ENCODE data around the gene ANXA6.

Gene ANXA6

GRCh38 chr5:151151793-151152192 is 5.8 kb downstream of the ANXA6 start:
- DNase-seq: peak; percentile 73

GRCh38 chr5:151151263-151151660 is 6.3 kb downstream of the ANXA6 start:
- DNase-seq: no peak

- peak; percentile 87 for DNase-seq
Observed at GRCh38 chr5:151150471-151151262, 6.9 kb downstream of the ANXA6 start.

DNA sequence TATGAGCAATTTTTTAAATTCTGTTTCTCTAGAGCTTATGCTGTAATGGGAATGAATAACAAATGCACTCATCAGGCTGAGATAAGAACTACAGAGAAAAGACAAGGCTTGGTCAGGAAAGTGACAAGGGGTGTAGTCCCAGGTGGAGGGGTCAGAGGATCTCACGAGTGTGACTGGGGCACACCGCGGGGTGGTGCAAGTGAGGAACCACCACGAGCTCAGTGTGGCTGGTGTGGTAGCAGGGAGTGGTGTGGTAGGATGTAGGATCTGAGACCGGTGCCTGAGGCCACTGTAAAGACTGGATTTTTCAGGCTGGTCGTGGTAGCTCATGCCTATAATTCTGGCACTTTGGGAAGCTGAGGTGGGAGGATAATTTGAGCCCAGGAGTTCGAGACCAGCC is 9.0 kb downstream of the ANXA6 start:
- DNase-seq: no peak

DNA sequence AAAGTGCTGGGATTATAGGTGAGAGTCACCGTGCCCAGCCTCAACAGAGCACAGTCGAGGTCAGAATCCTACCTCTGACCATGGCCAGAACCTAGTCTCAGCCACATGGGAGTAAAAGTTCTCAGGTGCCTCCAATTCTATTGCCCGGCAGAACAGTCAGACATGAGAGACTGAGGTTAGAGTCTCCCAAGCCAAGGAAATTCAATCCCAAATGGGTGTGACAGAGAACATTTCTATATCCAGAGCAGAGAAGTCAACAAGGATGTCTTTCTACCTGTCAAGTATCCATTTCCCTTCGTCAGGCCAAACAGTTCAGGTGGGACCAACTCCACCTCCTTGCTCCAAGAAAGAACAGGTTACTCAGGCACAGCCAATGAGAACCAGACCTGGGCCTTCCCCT is 10.5 kb downstream of the ANXA6 start:
- no peak for DNase-seq

- DNase-seq: no peak
Observed at GRCh38 chr5:151146061-151146460, 11.5 kb downstream of the ANXA6 start.

DNA sequence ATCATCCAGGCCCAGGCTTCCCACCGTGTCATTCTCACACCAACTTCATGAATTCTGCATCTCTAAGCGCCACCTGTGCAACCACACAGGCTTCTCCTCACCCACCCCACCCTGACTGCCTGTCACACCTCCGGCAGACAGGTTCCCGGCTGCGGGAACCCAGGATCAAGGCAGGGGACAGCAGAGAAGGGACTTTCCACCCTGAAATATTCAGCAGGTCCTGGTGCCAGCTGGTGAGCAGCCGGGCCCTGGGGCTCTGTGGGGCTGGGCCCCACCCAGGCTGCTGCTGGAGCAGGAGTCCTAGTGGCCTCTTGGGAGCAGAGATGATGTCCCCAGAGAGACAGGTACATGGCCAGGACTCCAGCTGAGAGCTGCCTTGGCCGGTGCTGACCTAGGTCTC is 12.7 kb downstream of the ANXA6 start:
- no peak for DNase-seq

GRCh38 chr5:151144275-151144674 is 13.3 kb downstream of the ANXA6 start:
- DNase-seq: no peak

- DNase-seq: no peak
Observed at GRCh38 chr5:151143645-151144044, 13.9 kb downstream of the ANXA6 start.

DNA sequence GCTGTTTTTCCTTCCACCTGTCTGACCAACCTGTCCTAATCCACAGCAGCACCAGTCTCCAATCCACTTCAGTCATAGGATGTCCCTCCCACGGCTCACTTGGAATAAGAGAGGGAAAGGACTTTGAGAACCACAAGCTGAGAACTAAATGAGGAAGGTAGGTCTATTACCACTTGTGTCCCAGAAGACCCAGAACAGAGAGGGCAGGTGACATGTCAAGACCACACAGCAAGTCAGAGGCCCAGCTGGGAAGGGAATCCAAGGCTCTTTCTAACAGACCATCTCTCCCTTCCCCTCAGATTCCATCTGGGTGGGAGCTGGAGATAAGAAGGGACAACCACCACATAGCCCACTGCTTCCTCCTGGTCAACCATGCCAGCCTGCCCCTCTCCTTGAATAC is 14.6 kb downstream of the ANXA6 start:
- no peak for DNase-seq

- no peak for DNase-seq
Observed at GRCh38 chr5:151141535-151141934, 16.0 kb downstream of the ANXA6 start.

DNA sequence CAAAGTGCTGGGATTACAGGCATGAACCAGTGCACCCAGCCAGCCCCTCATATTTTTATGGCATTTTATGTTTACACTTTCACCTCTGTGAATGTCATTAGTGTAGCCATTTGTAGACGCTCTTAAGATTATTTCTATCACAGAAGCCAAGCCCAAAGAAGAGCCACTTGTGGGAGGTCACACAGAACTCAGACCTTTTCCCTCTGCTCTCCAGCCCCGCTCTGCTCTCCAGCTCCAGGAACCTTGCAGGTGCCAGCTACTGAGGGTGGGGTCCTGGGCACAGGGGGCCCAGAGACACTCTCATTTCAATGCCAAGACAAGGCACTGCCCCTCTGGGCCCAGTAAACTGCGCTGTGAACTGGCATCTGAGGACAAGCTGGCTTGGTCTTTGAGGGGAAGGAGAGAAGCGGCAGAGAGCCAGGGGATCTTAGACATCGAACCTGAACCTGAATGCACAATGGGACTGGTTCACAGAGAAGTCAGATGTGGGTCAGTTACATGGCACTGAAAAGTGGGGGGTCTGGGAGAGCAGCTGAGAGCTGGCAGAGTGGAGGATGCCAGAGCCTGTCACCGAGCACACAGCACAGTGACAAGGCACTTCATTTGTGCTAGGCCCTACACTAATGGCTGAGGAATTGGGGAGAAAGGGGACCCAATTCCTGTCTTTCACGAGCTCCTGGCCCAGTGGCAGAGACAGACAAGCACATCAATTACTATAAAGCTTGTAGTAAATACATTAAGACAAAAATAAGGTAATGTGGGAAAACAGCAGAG is 16.7 kb downstream of the ANXA6 start:
- no peak for DNase-seq

DNA sequence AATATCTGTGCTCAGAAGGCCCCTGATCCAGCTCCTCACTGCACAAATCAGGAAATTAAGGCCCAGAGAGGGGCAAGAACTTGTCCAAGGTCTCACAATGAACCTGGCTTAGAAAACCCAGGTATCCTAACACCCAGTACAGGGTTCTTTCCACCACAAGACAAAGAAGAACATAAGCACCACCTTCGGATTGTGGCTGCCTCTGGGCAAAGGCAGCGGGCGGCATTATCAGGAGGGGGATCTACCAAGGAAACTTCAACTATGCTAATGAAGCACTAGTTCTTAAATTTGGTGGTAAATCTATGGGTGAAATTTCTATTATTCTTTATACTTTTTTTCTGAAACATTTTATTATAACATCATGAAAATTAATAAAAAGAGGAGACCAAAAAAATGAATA is 17.9 kb downstream of the ANXA6 start:
- DNase-seq: no peak

DNA sequence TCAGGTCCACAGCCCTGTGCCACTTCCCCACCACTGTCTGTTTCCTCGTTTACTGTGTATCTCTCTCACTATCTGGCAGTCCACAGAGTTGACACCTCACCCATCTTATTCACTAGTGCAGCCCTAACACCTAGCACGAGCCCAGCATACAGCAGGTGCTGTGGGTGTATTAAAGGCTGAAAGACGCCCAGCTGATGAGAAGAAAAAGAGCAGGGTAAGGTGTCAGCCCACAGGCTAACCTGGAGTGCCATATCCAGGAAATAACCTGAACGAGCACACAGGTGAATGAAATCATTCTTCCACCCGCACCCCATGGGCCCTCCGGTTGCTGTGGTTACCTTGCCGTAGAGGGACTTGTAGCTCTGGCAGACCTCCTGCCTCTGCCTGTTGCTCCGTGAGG is 18.6 kb downstream of the ANXA6 start:
- no peak for DNase-seq

- DNase-seq: no peak
Observed at GRCh38 chr5:151138114-151138513, 19.5 kb downstream of the ANXA6 start.

DNA sequence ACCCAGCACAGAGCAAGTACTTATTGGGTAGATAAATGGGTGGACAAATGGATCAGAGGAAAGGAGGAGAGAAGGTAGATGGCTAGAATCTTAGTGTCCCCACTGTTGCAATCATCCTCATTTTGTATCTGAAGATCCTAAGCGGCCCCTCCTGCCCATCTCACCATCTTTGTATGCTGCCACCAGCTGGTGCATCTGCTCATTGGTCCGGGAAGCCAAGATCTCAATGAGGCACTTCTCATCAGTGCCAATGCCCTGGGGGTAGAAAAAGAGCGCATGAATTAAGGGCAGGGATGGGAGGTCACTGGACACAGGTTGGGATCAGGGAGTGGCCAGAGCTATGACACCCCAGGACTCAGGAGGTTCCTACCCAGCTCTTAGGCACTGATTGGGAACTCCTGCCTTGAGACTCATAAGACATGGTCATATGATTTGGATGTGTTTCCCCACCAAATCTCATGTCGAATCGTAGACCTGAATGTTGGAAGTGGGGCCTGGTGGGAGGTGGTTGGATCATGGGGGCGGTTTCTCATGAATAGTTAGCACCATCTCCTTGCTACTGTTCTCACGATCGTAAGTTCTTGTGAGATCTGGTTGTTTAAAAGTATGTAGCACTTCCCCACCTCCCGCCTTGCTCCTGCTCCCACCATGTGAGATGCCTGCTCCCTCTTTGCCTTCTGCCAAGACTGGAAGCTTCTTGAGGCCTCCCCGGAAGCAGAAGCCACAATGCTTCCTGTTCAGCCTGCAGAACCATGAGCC is 20.3 kb downstream of the ANXA6 start:
- DNase-seq: no peak

GRCh38 chr5:151134228-151134627 is 23.4 kb downstream of the ANXA6 start:
- DNase-seq: no peak

- DNase-seq: peak; percentile 35
Observed at GRCh38 chr5:151132963-151133362, 24.6 kb downstream of the ANXA6 start.

DNA sequence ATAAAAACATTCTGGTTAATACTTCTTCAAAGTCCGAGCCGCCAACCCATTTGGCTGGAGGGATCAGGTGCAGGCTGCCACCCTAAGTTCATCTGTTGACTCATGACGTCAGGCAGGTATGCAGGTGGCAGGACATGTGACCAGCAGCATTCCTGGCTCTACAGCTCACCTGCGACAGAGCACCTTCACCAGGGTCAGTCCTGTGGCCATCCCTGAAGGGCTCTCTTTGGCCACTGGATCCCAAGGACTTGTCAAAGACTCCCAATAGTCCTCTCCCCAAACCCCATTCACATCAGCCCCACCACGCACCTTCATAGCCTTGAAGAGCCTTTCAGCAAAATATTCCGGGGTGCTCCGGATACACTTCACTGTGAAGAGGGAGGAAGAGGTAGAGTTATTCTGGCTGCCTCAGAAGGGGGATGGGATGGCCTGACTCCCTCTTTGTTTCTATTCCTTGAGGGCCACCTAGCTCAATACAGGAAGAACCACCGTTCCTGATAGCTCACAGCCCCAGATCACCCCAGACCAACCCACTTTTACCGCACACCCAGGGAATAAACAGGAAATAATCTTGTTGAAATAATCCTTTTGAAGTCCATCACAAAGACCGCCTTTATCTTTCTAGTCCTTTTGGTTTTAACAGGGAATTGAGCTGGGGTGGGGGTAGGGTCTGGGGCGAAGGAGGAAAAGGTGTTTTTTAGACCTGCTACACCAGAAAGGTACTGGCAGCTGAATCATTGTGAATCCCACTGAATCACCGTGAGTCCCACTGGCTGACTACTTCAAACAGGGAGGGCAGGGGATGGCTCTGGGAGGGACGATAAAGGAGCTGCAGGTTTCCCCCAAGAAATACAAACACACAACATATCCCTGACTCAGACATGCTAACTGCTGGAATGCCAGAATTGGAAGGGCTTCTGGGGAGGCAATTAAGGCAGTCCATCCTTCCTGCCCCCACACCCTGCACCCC is 26.4 kb downstream of the ANXA6 start:
- DNase-seq: no peak

DNA sequence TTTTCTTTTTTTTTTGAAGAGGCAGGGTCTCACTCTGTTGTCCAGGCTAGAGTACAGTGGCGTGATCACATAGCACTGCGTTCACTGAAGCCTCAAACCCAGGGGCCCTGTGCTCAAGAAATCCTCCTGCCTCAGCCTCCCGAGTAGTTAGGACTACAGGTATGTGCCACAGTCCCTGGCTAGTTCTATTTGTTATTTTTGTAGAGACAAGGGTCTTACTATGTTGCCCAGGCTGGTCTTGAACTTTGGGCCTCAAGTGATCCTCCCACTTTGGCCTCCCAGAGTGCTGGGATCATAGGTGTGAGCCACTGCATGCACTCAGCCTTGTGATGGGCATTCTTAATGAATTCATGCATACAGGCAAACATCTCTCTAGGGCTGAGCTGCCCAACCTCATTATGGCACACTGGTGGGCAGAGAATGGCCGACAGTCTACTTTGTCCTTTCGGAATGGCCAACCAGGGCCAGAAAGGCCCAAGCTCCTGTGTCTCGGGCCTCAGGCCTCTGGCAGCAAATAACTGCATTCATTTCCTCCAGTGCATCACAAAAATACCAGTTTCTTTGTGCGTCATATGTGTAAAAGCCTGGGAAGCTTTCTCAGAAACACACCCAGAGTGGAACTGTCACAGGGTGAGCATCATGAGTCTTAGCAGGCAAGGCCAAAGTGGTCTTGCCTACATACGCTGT is 27.2 kb downstream of the ANXA6 start:
- no peak for DNase-seq

DNA sequence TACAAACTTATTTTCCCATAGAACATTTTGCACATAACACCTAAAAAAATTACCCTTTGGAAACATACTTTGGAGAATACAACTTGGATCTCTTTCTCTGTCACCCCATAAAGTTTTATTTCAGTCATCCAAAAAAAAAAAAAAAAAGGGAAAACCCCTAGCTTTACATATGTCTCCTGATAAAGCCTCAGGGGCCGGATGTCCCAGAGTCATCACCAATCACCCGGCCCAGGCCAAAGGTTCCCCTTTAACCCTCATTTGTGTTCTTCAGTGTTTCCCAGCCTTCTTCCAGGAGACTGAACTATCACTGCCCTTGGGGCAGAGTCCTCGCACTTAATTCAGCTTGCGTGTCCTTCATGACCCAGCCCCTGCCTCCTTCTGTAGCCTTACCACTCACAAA is 28.8 kb downstream of the ANXA6 start:
- DNase-seq: no peak

DNA sequence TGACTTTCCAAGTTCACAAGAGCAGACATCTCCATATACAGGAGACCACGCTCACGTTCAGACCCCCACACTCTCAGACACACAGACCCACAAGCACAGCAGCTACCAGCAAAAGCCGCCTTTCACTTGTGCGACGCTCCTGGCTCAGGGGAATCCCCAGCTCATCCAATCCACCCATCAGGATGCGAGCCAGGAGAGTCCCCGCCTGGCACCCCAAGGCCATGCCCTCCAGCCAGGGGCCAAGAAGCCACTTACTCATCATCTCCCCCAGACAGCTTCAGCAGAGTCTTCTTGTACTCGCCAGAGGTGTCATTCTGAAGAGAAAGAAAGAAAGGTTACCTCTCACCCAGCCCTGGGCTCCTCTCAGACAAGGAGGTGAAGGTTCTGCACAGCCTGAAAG is 29.7 kb downstream of the ANXA6 start:
- DNase-seq: no peak

Measured in GDM1 (cell line).